ENCODE data around the gene RBM43.

The RBM43 gene

DNA sequence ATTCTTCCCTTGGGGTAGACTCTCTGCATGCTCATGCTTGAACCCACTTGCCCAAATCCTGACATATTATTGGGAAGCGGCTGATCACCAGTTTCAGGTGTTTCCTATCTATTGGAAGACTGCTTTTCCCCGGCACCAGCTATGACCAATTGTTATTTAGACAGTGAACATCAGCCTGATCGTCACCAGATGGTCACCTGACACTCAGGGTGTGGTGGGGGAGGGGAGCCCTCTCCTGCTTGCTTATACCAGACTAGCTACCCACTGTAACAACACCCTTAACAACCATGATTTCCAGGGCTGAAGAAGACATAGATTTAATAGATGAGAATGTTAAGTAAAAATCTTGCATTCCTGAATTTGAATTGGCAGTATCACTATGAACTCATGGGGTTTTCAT, 44.3 kb downstream of the RBM43 start:
- no peak for TF ChIP-seq CTCF (conservative IDR thresholded peaks at IDR 0.05; ENCODE audit: low read depth)
- no peak for DNase-seq (ENCODE audit: low spot score)
- ChIA-PET CTCF (no interaction called here), POLR2A (ENCODE audit: low non-redundant PET) (no interaction called here)
- H3K27ac ChIP-seq, result no peak overlapping the region

DNA sequence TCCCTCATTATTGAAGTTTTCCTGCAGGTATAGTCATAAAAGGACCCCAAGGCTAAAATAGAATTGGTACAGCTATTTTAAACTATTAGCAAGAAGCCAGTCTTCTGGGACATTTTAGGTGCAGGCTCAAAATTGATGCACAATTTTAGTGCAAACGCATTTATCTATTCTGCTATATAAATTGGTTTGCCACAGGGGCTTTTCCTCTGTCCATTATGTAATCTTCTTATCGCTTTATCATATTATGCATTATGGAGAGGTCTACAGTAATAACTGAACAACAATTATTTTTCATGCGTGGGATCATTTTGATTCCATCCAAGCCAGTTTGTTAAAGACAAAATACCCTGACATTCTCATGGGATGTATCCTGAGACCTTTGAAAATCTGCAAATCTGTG, 54.6 kb downstream of the RBM43 start:
- ChIA-PET POLR2A (ENCODE audit: low non-redundant PET) (no interaction called here), CTCF (no interaction called here)
- no peak overlapping the region for H3K27ac ChIP-seq
- no peak for DNase-seq (ENCODE audit: low spot score)
- TF ChIP-seq CTCF (conservative IDR thresholded peaks at IDR 0.05; ENCODE audit: low read depth), result no peak

GRCh38 chr2:151206446-151206968, 55.2 kb downstream of the RBM43 start:
- POLR2A ChIA-PET (ENCODE audit: low non-redundant PET), result no interaction called here
- H3K27ac ChIP-seq, result no peak overlapping the region
- no peak for TF ChIP-seq CTCF (conservative IDR thresholded peaks at IDR 0.05; ENCODE audit: low read depth)
- CTCF ChIA-PET, result interaction anchor here (0.5 kb wide), 1 partner anchor 739 kb away, joined by 6 read pairs; no protein-coding TSS in a partner anchor
- no peak for DNase-seq (ENCODE audit: low spot score)

DNA sequence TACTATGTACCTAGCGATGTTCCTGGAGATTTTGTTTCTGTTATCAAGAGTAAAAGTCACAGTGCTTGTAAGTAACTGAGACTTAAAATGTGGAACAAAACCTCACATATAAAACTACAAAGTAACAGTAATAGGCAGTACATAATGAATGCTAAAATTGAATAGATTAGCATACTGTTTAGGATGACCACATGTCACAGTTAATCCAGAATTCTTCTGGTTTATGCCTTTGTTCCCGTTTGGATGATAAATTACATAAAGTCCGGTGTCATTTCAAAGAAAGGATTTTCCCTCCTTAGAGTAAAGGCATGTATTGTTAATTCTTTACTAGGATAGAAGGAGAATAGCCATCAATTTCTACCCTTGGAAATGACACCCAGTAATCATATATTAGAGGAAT, 56.1 kb downstream of the RBM43 start:
- CTCF ChIA-PET, result no interaction called here
- DNase-seq (ENCODE audit: low spot score), result no peak
- H3K27ac ChIP-seq, result no peak overlapping the region
- POLR2A ChIA-PET (ENCODE audit: low non-redundant PET), result no interaction called here
- TF ChIP-seq CTCF (conservative IDR thresholded peaks at IDR 0.05; ENCODE audit: low read depth), result no peak

- no peak overlapping the region for H3K27ac ChIP-seq
- no peak for DNase-seq (ENCODE audit: low spot score)
- POLR2A ChIA-PET (ENCODE audit: low non-redundant PET), result no interaction called here
- CTCF ChIA-PET, result no interaction called here
- no peak for TF ChIP-seq CTCF (conservative IDR thresholded peaks at IDR 0.05; ENCODE audit: low read depth)
Measured at GRCh38 chr2:151204756-151205155, 56.9 kb downstream of the RBM43 start.

DNA sequence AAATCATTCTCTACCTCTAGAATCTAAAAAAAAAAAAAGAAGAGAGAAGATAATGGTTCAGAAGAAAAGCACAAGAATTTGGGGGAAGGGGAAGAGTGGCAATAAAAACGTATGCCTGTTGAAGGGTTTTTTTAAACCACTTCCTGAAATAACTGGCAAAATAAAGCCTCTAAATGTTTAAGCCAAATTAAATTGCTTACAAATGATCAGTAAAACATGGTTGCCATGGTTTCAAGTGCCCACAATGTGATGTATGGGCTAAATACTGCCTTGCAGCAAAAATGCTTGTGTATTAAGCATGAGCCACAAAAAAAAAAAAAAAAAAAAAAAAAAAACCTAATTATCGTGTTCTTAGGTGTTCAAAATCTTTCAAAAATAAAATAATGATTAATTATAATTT, 60.8 kb downstream of the RBM43 start:
- CTCF ChIA-PET, result no interaction called here
- TF ChIP-seq CTCF (conservative IDR thresholded peaks at IDR 0.05; ENCODE audit: low read depth), result no peak
- POLR2A ChIA-PET (ENCODE audit: low non-redundant PET), result no interaction called here
- H3K27ac ChIP-seq, result no peak overlapping the region
- DNase-seq (ENCODE audit: low spot score), result no peak

- ChIA-PET CTCF (no interaction called here), POLR2A (ENCODE audit: low non-redundant PET) (no interaction called here)
- DNase-seq (ENCODE audit: low spot score), result no peak
- TF ChIP-seq CTCF (conservative IDR thresholded peaks at IDR 0.05; ENCODE audit: low read depth), result no peak
- no peak overlapping the region for H3K27ac ChIP-seq
Measured at GRCh38 chr2:151200277-151200676, 61.4 kb downstream of the RBM43 start.

Data from RWPE1 (cell line).